GM12878 (cell line): ENCODE measurements around the gene KRTAP5-2. TPM values are rescaled to one million over a fixed set of nuclear protein-coding genes. Genes with fewer than 3 reads are reported as not detected.

ENCODE experiments used
- ATAC-seq: fragments of 200-7000 bp; cut with Tn5 transposase; 3 replicates; pipeline ENCODE4 v1.9.1; 2020; ENCODE audit warnings: mild to moderate bottlenecking, moderate library complexity
- BruUV-seq: library from RNA; stranded (reverse); fragments of 400-500 nt; replicated peaks from 2 replicates; lab custom pipeline; 2021; lab: Mats Ljungman, UMichigan
- CTCF ChIA-PET: fragments of 300-600 bp; sonication (Branson Sonifier 250); formaldehyde crosslinking; extraction: SDS; loops from one replicate; lab custom pipeline; 2021; ENCODE audit warnings: inconsistent platforms; lab: Yijun Ruan, JAX
- POLR2A ChIA-PET: fragments of 350-600 bp; formaldehyde crosslinking; extraction: SDS; loops from one replicate; lab custom pipeline; 2021; ENCODE audit warnings: inconsistent platforms; lab: Charles Lee
- RAD21 ChIA-PET: fragments of 300-600 bp; sonication (Branson Sonifier 250); formaldehyde crosslinking; loops from one replicate; lab custom pipeline; 2023; ENCODE audit warnings: antibody characterized with exemption; ENCODE audit not compliant: unreplicated experiment; lab: Charles Lee
- SMC1A ChIA-PET: fragments of 300-600 bp; sonication (Branson Sonifier 250); formaldehyde crosslinking; loops from one replicate; lab custom pipeline; 2023; ENCODE audit not compliant: unreplicated experiment, uncharacterized antibody; lab: Charles Lee
- DNase-seq: peaks from one replicate; pipeline ENCODE4 v3.0.0-alpha.2; 2011; ENCODE audit warnings: low read depth, low spot score
- FAIRE-seq: peaks from 3 replicates; lab custom pipeline; 2011; peaks lifted over from hg19 to GRCh38; lab: Jason Lieb, UNC
- H2AFZ ChIP-seq: 2 replicates; pipeline ENCODE4 v1.6.0; 2011; ENCODE audit warnings: low read depth, low read length, control low read depth; ENCODE audit not compliant: control insufficient read depth
- H3K27ac ChIP-seq: 2 replicates; pipeline ENCODE4 v1.5.1; 2011; ENCODE audit warnings: control low read depth; ENCODE audit not compliant: control insufficient read depth, insufficient read depth
- H3K27me3 ChIP-seq, 2 experiments: replicated peaks in 1 of 2; 2 replicates each; pipeline versions ENCODE4 v1.6.0 to v1.6.1; 2011; ENCODE audit warnings: low read length in 1 of 2; ENCODE audit not compliant: control insufficient read depth in 2 of 2, insufficient read depth in 2 of 2
- H3K36me3 ChIP-seq, 2 experiments: 2 replicates each; pipeline ENCODE4 v1.5.1; 2011; ENCODE audit warnings: low read length in 1 of 2; ENCODE audit not compliant: control insufficient read depth in 2 of 2, insufficient read depth in 2 of 2
- H3K4me1 ChIP-seq: 2 replicates; pipeline ENCODE4 v1.6.1; 2011; ENCODE audit warnings: mild to moderate bottlenecking, low read length, moderate library complexity, mixed read lengths; ENCODE audit not compliant: control insufficient read depth, insufficient read depth
- H3K4me2 ChIP-seq: 2 replicates; pipeline ENCODE4 v1.6.0; 2011; ENCODE audit warnings: control low read depth; ENCODE audit not compliant: control insufficient read depth, insufficient read depth
- H3K4me3 ChIP-seq: fragments of 200-600 bp; sonication (generic); 2 replicates; pipeline ENCODE4 v1.5.1; 2016
- H3K79me2 ChIP-seq: 2 replicates; pipeline ENCODE4 v1.6.0; 2011; ENCODE audit warnings: low read length; ENCODE audit not compliant: control insufficient read depth, insufficient read depth
- H3K9ac ChIP-seq: 2 replicates; pipeline ENCODE4 v1.8.0; 2011; ENCODE audit warnings: low read length, control low read depth, mixed read lengths; ENCODE audit not compliant: control insufficient read depth, insufficient read depth
- H3K9me3 ChIP-seq: replicated peaks from 3 replicates; pipeline ENCODE4 v1.5.1; 2011; ENCODE audit warnings: mild to moderate bottlenecking, low read length; ENCODE audit not compliant: control insufficient read depth, insufficient read depth
- H4K20me1 ChIP-seq: 2 replicates; pipeline ENCODE4 v1.6.0; 2011; ENCODE audit not compliant: control insufficient read depth, insufficient read depth
- ASH2L ChIP-seq: fragments of 300-600, 200-600 bp; sonication (generic); IDR thresholded peaks from 2 replicates; pipeline ENCODE4 v1.6.1; 2017; ENCODE audit warnings: low read depth, mild to moderate bottlenecking, borderline replicate concordance
- ATF7 ChIP-seq: fragments of 450-650 bp; IDR thresholded peaks from 2 replicates; pipeline ENCODE4 v1.6.1; 2016; ENCODE audit warnings: low read depth, mild to moderate bottlenecking
- BACH1 ChIP-seq: fragments of 450-650 bp; IDR thresholded peaks from 2 replicates; pipeline ENCODE4 v1.6.1; 2017; ENCODE audit warnings: mild to moderate bottlenecking, borderline replicate concordance
- CREB1 ChIP-seq: IDR thresholded peaks from 2 replicates; pipeline ENCODE4 v1.6.1; 2012; ENCODE audit warnings: low read depth, mild to moderate bottlenecking, inconsistent platforms
- EGR1 ChIP-seq, 2 experiments: IDR thresholded peaks; 1 replicate in 1 of 2; 2 replicates in 1 of 2; pipeline ENCODE4 v1.6.1; 2011 to 2012; ENCODE audit warnings: low read depth in 2 of 2, low read length in 2 of 2, borderline replicate concordance in 1 of 2, mild to moderate bottlenecking in 1 of 2, moderate library complexity in 1 of 2
- EZH2 ChIP-seq: IDR thresholded peaks from 2 replicates; pipeline ENCODE4 v1.6.1; 2012; ENCODE audit warnings: low read depth, mild to moderate bottlenecking, control low read depth, inconsistent platforms, low read length, borderline replicate concordance; ENCODE audit not compliant: control insufficient read depth
- IKZF1 ChIP-seq: fragments of 450-650 bp; conservative IDR thresholded peaks from 2 replicates; pipeline ENCODE4 v1.6.1; 2017; ENCODE audit warnings: antibody characterized with exemption, mild to moderate bottlenecking
- NFXL1 ChIP-seq: fragments of 450-650 bp; IDR thresholded peaks from 2 replicates; pipeline ENCODE4 v1.6.1; 2017; ENCODE audit warnings: antibody characterized with exemption, mild to moderate bottlenecking, borderline replicate concordance
- PAX5 ChIP-seq: IDR thresholded peaks from 2 replicates; pipeline ENCODE4 v1.6.1; 2011; ENCODE audit warnings: low read depth, low read length, borderline replicate concordance
- PAX8 ChIP-seq: fragments of 450-650 bp; IDR thresholded peaks from 2 replicates; pipeline ENCODE4 v1.6.1; 2017; ENCODE audit warnings: mild to moderate bottlenecking, moderate library complexity
- PML ChIP-seq: IDR thresholded peaks from 2 replicates; pipeline ENCODE4 v1.6.1; 2012; ENCODE audit warnings: low read length, inconsistent platforms
- STAT3 ChIP-seq: IDR thresholded peaks from 2 replicates; pipeline ENCODE4 v1.6.1; 2011; ENCODE audit warnings: low read depth, low read length, improper control_type of control experiment
- TCF12 ChIP-seq: IDR thresholded peaks from 2 replicates; pipeline ENCODE4 v1.6.1; 2011; ENCODE audit warnings: low read depth, mild to moderate bottlenecking, low read length
- ZNF592 ChIP-seq: fragments of 450-650 bp; IDR thresholded peaks from 2 replicates; pipeline ENCODE4 v1.6.1; 2017; ENCODE audit warnings: mild to moderate bottlenecking, moderate library complexity
- WGBS: methylation state at CpG from one replicate; pipeline ENCODE4 v1.1.6; 2016; ENCODE audit warnings: low lambda C conversion rate; ENCODE audit not compliant: insufficient replicate concordance, insufficient coverage; ENCODE audit errors: missing lambda C conversion rate; 5-methylcytosine and 5-hydroxymethylcytosine counted together
- in situ Hi-C: fragments of 300-500 bp; cut with MboI; formaldehyde crosslinking; loops from 9 replicates; pipeline ENCODE4 v1.14.3; 2018; ENCODE audit warnings: mixed read lengths
- intact Hi-C: fragments of 100-400 bp; cut with micrococcal nuclease; formaldehyde crosslinking; loops from one replicate; pipeline ENCODE4 v1.14.2; 2022; ENCODE audit not compliant: unreplicated experiment
- polyA plus RNA-seq, 11 experiments: library from polyadenylated mRNA; depleted of rRNA in 4 of 11; unstranded in 6 of 11; stranded (reverse) in 5 of 11; fragments of >200 nt; fragmentation: Nextera tagmentation in 4 of 11; fragmentation: Illumina TruSeq in 1 of 11; extraction: Ambion mirVana in 4 of 11; extraction: Trizol in 1 of 11; gene quantifications; 1 replicate in 1 of 11; 2 replicates in 10 of 11; pipeline versions ENCODE4 v1.2.1 to v1.2.3, GENCODE V29; 2011 to 2016; ENCODE audit warnings: inconsistent platforms in 2 of 11, missing spikeins in 2 of 11, low read depth in 1 of 11
- total RNA-seq, 4 experiments: library from RNA; depleted of rRNA in 3 of 4; stranded (reverse); fragments of >200 nt in 3 of 4; fragmentation: Illumina TruSeq in 1 of 4; extraction: Trizol in 1 of 4; gene quantifications; 2 replicates each; pipeline versions ENCODE4 v1.2.1 to v1.2.3, GENCODE V29; 2013 to 2021

The KRTAP5-2 gene
- total and polyA plus RNA-seq, 10 of the 15 experiments (the other 5 are each of a cell fraction or from before 2014, with no cell fraction given) = not detected

GRCh38 chr11:1604181-1604580 is 6.1 kb upstream of the KRTAP5-2 start:
- H3K4me3 ChIP-seq = no peak overlapping the region
- FAIRE-seq (no peak), DNase-seq (no peak), ATAC-seq (no peak)
- BruUV-seq = no TSS peak
- H3K27me3 ChIP-seq = peaks cover 0 to 1% of the 10 kb centered on the region in 2 experiments; a peak in 2 of 4 replicates
- H3K79me2 ChIP-seq = no peaks in the 10 kb centered on the region
- WGBS = 63% methylated on average over 11 of the region's 11 CpGs
- no peaks in the 10 kb centered on the region for H4K20me1 ChIP-seq
- ChIA-PET POLR2A (no interaction called here), CTCF (interaction anchor here (1.0 kb wide), 1 partner anchor 29 kb away, joined by 3 read pairs; no protein-coding TSS in a partner anchor), RAD21 (no interaction called here), SMC1A (no interaction called here)
- H3K9ac ChIP-seq = no peak overlapping the region
- no peak overlapping the region for H3K27ac ChIP-seq
- in situ Hi-C loops = no loop called here
- H3K4me1 ChIP-seq = peaks cover 5% of the 10 kb centered on the region
- H2AFZ ChIP-seq = no peak overlapping the region
- no peaks in the 10 kb centered on the region; the same call in 2 of the 3 replicates for H3K9me3 ChIP-seq
- H3K4me2 ChIP-seq = no peak overlapping the region
- intact Hi-C loops = no loop called here
- no peak for TF ChIP-seq STAT3
- no peak for TF ChIP-seq EZH2
- TF ChIP-seq BACH1 = no peak
- TF ChIP-seq IKZF1 = no peak
- no peak for TF ChIP-seq ZNF592
- TF ChIP-seq ASH2L = no peak
- no peak for TF ChIP-seq NFXL1
- TF ChIP-seq PAX5 = no peak
- TF ChIP-seq CREB1 = no peak
- no peak for TF ChIP-seq PML
- TF ChIP-seq TCF12 = no peak
- no peak for TF ChIP-seq ATF7
- TF ChIP-seq EGR1 (IDR thresholded peaks at IDR 0.05; ENCODE audit: borderline replicate concordance in 1 of 2, low read depth in 2 of 2, low read length in 2 of 2) = no peak
- TF ChIP-seq PAX8 = no peak
- H3K36me3 ChIP-seq = no peaks in the 10 kb centered on the region
